K562 (cell line): ENCODE results near the gene FIGNL1. TPM values are rescaled to one million over a fixed set of nuclear protein-coding genes. Genes with fewer than 3 reads are reported as not detected.

Source experiments
- ATAC-seq: fragments of 200-7000 bp; cut with Tn5 transposase; 3 replicates; pipeline ENCODE4 v1.9.1; 2020; ENCODE audit warnings: moderate library complexity
- BruUV-seq: library from RNA; stranded (reverse); fragments of 400-500 nt; replicated peaks from 2 replicates; lab custom pipeline; 2021; lab: Mats Ljungman, UMichigan
- CTCF ChIA-PET: fragments of 300-600 bp; formaldehyde crosslinking; extraction: SDS; loops from one replicate; lab custom pipeline; 2021; ENCODE audit warnings: low intra/inter-chr PET ratio; lab: Yijun Ruan, JAX
- POLR2A ChIA-PET: fragments of 300-600, 350-650 bp; sonication (Branson Sonifier 250); formaldehyde crosslinking; extraction: SDS; loops from one replicate; lab custom pipeline; 2021; ENCODE audit warnings: antibody characterized with exemption, inconsistent platforms; lab: Yijun Ruan, JAX
- DNase-seq, 4 experiments: peaks; one replicate each; pipeline versions ENCODE4 v3.0.0 to v3.0.0-alpha.2; 2011 to 2018; ENCODE audit warnings: low spot score in 3 of 4, mixed read lengths in 3 of 4; ENCODE audit errors: extremely low read depth in 1 of 4
- FAIRE-seq: peaks from 2 replicates; lab custom pipeline; 2011; peaks lifted over from hg19 to GRCh38; lab: Jason Lieb, UNC
- H2AFZ ChIP-seq: 2 replicates; pipeline ENCODE4 v1.6.0; 2011; ENCODE audit warnings: low read depth, low read length, control low read depth, inconsistent platforms
- H3K27ac ChIP-seq: fragments of 200-600 bp; 3 replicates; pipeline ENCODE4 v1.8.0; 2011; ENCODE audit warnings: low read depth, mild to moderate bottlenecking, control low read depth, inconsistent platforms, low read length, moderate library complexity, mixed read lengths; ENCODE audit errors: extremely low read depth
- H3K27me3 ChIP-seq, 2 experiments: fragments of 300-600 bp in 1 of 2; 2 replicates in 1 of 2; 3 replicates in 1 of 2; pipeline versions ENCODE4 v1.6.0 to v1.8.0; 2011; ENCODE audit warnings: inconsistent platforms in 2 of 2, low read length in 2 of 2, mild to moderate bottlenecking in 1 of 2, mixed read lengths in 1 of 2, moderate library complexity in 1 of 2; ENCODE audit not compliant: control insufficient read depth in 2 of 2, insufficient read depth in 2 of 2
- H3K36me3 ChIP-seq: fragments of 300-600 bp; 3 replicates; pipeline ENCODE4 v1.8.0; 2011; ENCODE audit warnings: mild to moderate bottlenecking, low read length, inconsistent platforms; ENCODE audit not compliant: control insufficient read depth, insufficient read depth
- H3K4me1 ChIP-seq, 2 experiments: fragments of 200-600 bp in 1 of 2; replicated peaks in 1 of 2; 2 replicates in 1 of 2; 3 replicates in 1 of 2; pipeline versions ENCODE4 v1.5.1 to v1.8.0; 2011; ENCODE audit warnings: inconsistent platforms in 2 of 2, low read length in 2 of 2, mild to moderate bottlenecking in 1 of 2, mixed read lengths in 1 of 2, moderate library complexity in 1 of 2; ENCODE audit not compliant: control insufficient read depth in 2 of 2, insufficient read depth in 2 of 2
- H3K4me2 ChIP-seq: 2 replicates; pipeline ENCODE4 v1.6.1; 2011; ENCODE audit warnings: low read length, control low read depth, inconsistent platforms, mixed read lengths; ENCODE audit not compliant: insufficient read depth
- H3K4me3 ChIP-seq: fragments of 200-600 bp; sonication (generic), shearing (Covaris generic); 2 replicates; pipeline ENCODE4 v1.5.1; 2016; ENCODE audit warnings: control low read depth, inconsistent platforms
- H3K79me2 ChIP-seq: fragments of 200-600 bp; 3 replicates; pipeline ENCODE4 v1.8.0; 2011; ENCODE audit warnings: low read length, inconsistent platforms; ENCODE audit not compliant: control insufficient read depth, insufficient read depth
- H3K9ac ChIP-seq, 2 experiments: 2 replicates each; pipeline versions ENCODE4 v1.6.0 to v1.6.1; 2011; ENCODE audit warnings: low read depth in 2 of 2, low read length in 2 of 2, control low read depth in 1 of 2, inconsistent platforms in 1 of 2, mild to moderate bottlenecking in 1 of 2, mixed read lengths in 1 of 2; ENCODE audit not compliant: insufficient read depth in 1 of 2
- H3K9me1 ChIP-seq: one replicate; pipeline ENCODE4 v1.6.0; 2011; ENCODE audit warnings: inconsistent platforms, mild to moderate bottlenecking, low read length, moderate library complexity; ENCODE audit not compliant: control insufficient read depth, insufficient read depth
- H3K9me3 ChIP-seq: replicated peaks from 2 replicates; pipeline ENCODE4 v1.5.1; 2011; ENCODE audit warnings: low read depth, low read length, inconsistent platforms; ENCODE audit not compliant: control insufficient read depth, insufficient read depth
- H4K20me1 ChIP-seq: replicated peaks from 2 replicates; pipeline ENCODE4 v1.6.1; 2011; ENCODE audit warnings: low read length, inconsistent platforms, mixed read lengths; ENCODE audit not compliant: control insufficient read depth, insufficient read depth
- BCL6 ChIP-seq: fragments of 250-450 bp; sonication (Bioruptor Pico); IDR thresholded peaks from 2 replicates; pipeline ENCODE4 v1.4.0; 2020
- DLX4 ChIP-seq: fragments of 250-450 bp; sonication (Bioruptor Pico); IDR thresholded peaks from 2 replicates; pipeline ENCODE4 v1.6.1; 2021; ENCODE audit warnings: mild to moderate bottlenecking
- EGR1 ChIP-seq: fragments of 450-650 bp; conservative IDR thresholded peaks from 2 replicates; pipeline ENCODE4 v1.6.1; 2017; ENCODE audit warnings: mild to moderate bottlenecking
- EWSR1 ChIP-seq: fragments of 450-650 bp; IDR thresholded peaks from 2 replicates; pipeline ENCODE4 v1.6.1; 2018; ENCODE audit warnings: borderline replicate concordance, mild to moderate bottlenecking, low read depth, moderate library complexity; ENCODE audit not compliant: partially characterized antibody
- HNRNPL ChIP-seq: fragments of 200-400 bp; formaldehyde crosslinking; IDR thresholded peaks from 2 replicates; pipeline ENCODE4 v1.6.1; 2017; ENCODE audit warnings: low read depth, mild to moderate bottlenecking, low read length
- MXI1 ChIP-seq: IDR thresholded peaks from 2 replicates; pipeline ENCODE4 v1.6.1; 2011; ENCODE audit warnings: low read depth, mild to moderate bottlenecking, improper control_type of control experiment, low read length
- NKRF ChIP-seq: fragments of 450-650 bp; IDR thresholded peaks from 2 replicates; pipeline ENCODE4 v1.6.1; 2016; ENCODE audit warnings: borderline replicate concordance
- NR3C1 ChIP-seq: sonication (generic); formaldehyde crosslinking; IDR thresholded peaks from 2 replicates; pipeline ENCODE4 v1.8.1; 2022; ENCODE audit warnings: missing genetic modification reagents
- TFE3 ChIP-seq: fragments of 450-650 bp; formaldehyde crosslinking; IDR thresholded peaks from 2 replicates; pipeline ENCODE4 v1.4.0; 2020; ENCODE audit warnings: mild to moderate bottlenecking, mixed read lengths
- WHSC1 ChIP-seq: IDR thresholded peaks from one replicate; pipeline ENCODE4 v1.6.1; 2012; ENCODE audit warnings: low read length, control low read depth, inconsistent platforms
- ZNF134 ChIP-seq: fragments of 250-450 bp; sonication (Bioruptor Pico); conservative IDR thresholded peaks from 2 replicates; pipeline ENCODE4 v1.4.0; 2020
- ZNF224 ChIP-seq: sonication (generic); formaldehyde crosslinking; IDR thresholded peaks from 2 replicates; pipeline ENCODE4 v1.8.0; 2022; ENCODE audit warnings: mild to moderate bottlenecking, missing genetic modification reagents
- ZNF764 ChIP-seq: fragments of 250-450 bp; sonication (Bioruptor Pico); IDR thresholded peaks from 2 replicates; pipeline ENCODE4 v1.4.0; 2020; ENCODE audit warnings: low read depth, mild to moderate bottlenecking, moderate library complexity
- in situ Hi-C: fragments of 300-500 bp; cut with MboI; formaldehyde crosslinking; loops from 4 replicates; pipeline ENCODE4 v1.15.0; 2018; ENCODE audit warnings: inconsistent platforms, mixed read lengths
- intact Hi-C: fragments of 100-400 bp; cut with micrococcal nuclease; formaldehyde crosslinking; loops from 2 replicates; pipeline ENCODE4 v1.14.2; 2022
- polyA plus RNA-seq, 8 experiments: library from polyadenylated mRNA; depleted of rRNA in 4 of 8; stranded (reverse) in 5 of 8; unstranded in 3 of 8; fragments of >200 nt; fragmentation: Nextera tagmentation in 2 of 8; fragmentation: Illumina TruSeq in 1 of 8; extraction: Ambion mirVana in 2 of 8; extraction: Trizol in 1 of 8; gene quantifications; 2 replicates each; pipeline versions ENCODE4 v1.2.1 to v1.2.3, GENCODE V29; 2011 to 2014; ENCODE audit warnings: inconsistent platforms in 1 of 8, missing spikeins in 1 of 8
- total RNA-seq, 7 experiments: library from RNA; depleted of rRNA in 6 of 7; stranded (reverse); fragments of >200 nt in 6 of 7; fragmentation: Illumina TruSeq in 2 of 7; extraction: Trizol in 2 of 7; gene quantifications; 2 replicates each; pipeline versions ENCODE4 v1.2.1 to v1.2.3, GENCODE V29; 2011 to 2021; ENCODE audit warnings: low replicate concordance in 1 of 7
- TF ChIP-seq, protein P1 (sequence below): IDR thresholded peaks from 3 replicates; pipeline ENCODE4 v1.6.1; 2011; ENCODE audit warnings: borderline replicate concordance, mild to moderate bottlenecking; ENCODE audit not compliant: insufficient read length, insufficient read depth
- TF ChIP-seq, protein P2 (sequence below): sonication (generic); formaldehyde crosslinking; IDR thresholded peaks from 2 replicates; pipeline ENCODE4 v1.8.1; 2022; ENCODE audit warnings: missing genetic modification reagents

Gene FIGNL1
- total and polyA plus RNA-seq, 9 of the 15 experiments (the other 6 are each of a cell fraction or from before 2014, with no cell fraction given), result 15.5 to 48.3 (median 27.6) TPM

GRCh38 chr7:50448823-50449222 lies 1.3 kb downstream of the FIGNL1 start:
- Histone ChIP-seq H3K4me2 (peak overlapping the region; percentile 87), H3K27ac (no peak overlapping the region), H2AFZ (no peak overlapping the region), H3K4me1 (peaks cover 3 to 12% of the 10 kb centered on the region in 2 experiments; a peak in 4 of 5 replicates), H3K9me1 (no peaks in the 10 kb centered on the region), H3K36me3 (peaks cover 39% of the 10 kb centered on the region), H4K20me1 (no peaks in the 10 kb centered on the region), H3K4me3 (peak overlapping the region; percentile 73), H3K27me3 (peaks cover 0 to 3% of the 10 kb centered on the region in 2 experiments; a peak in 1 of 5 replicates), H3K79me2 (peaks cover 25% of the 10 kb centered on the region), H3K9ac (peak overlapping the region in 1 of 2 experiments; percentile 76; a peak in 2 of 4 replicates), H3K9me3 (no peaks in the 10 kb centered on the region)
- FAIRE-seq (peak; percentile 60), DNase-seq (no peak), ATAC-seq (no peak)
- intact Hi-C loops (no loop called here), in situ Hi-C loops (no loop called here)
- CTCF ChIA-PET, result no interaction called here
- BruUV-seq, result no TSS peak
- POLR2A ChIA-PET, result interaction anchor here (0.9 kb wide), 1 partner anchor 47 kb away, joined by 3 read pairs; no protein-coding TSS in a partner anchor
- no peak for TF ChIP-seq ZNF134 (CRISPR knock-in tag)
- no peak for TF ChIP-seq WHSC1
- TF ChIP-seq, protein P1, sequence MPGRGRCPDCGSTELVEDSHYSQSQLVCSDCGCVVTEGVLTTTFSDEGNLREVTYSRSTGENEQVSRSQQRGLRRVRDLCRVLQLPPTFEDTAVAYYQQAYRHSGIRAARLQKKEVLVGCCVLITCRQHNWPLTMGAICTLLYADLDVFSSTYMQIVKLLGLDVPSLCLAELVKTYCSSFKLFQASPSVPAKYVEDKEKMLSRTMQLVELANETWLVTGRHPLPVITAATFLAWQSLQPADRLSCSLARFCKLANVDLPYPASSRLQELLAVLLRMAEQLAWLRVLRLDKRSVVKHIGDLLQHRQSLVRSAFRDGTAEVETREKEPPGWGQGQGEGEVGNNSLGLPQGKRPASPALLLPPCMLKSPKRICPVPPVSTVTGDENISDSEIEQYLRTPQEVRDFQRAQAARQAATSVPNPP, result no peak
- TF ChIP-seq BCL6, result no peak
- TF ChIP-seq HNRNPL, result no peak
- no peak for TF ChIP-seq NKRF
- TF ChIP-seq, protein P2, sequence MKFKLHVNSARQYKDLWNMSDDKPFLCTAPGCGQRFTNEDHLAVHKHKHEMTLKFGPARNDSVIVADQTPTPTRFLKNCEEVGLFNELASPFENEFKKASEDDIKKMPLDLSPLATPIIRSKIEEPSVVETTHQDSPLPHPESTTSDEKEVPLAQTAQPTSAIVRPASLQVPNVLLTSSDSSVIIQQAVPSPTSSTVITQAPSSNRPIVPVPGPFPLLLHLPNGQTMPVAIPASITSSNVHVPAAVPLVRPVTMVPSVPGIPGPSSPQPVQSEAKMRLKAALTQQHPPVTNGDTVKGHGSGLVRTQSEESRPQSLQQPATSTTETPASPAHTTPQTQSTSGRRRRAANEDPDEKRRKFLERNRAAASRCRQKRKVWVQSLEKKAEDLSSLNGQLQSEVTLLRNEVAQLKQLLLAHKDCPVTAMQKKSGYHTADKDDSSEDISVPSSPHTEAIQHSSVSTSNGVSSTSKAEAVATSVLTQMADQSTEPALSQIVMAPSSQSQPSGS (CRISPR knock-in tag), result no peak
- no peak for TF ChIP-seq TFE3
- TF ChIP-seq EGR1, result no peak
- no peak for TF ChIP-seq MXI1
- no peak for TF ChIP-seq NR3C1 (CRISPR knock-in tag)
- no peak for TF ChIP-seq DLX4 (CRISPR knock-in tag)
- no peak for TF ChIP-seq ZNF764 (CRISPR knock-in tag)
- TF ChIP-seq EWSR1, result no peak
- TF ChIP-seq ZNF224, result no peak
- TF ChIP-seq, all 486 proteins: peak for 0
